CD4-positive, alpha-beta T cell treated with Interleukin-15 for 4 hours (primary cell): ENCODE results near the gene COA1.
"Not testable (repeated sequence)": the region's sequence is repeated elsewhere in the genome, so short reads cannot be mapped to it uniquely, and the experiment has no call there.

Source experiments
- DNase-seq: peaks from one replicate; pipeline ENCODE4 v3.0.0-alpha.2; 2020; ENCODE audit warnings: low spot score

Gene COA1

DNA sequence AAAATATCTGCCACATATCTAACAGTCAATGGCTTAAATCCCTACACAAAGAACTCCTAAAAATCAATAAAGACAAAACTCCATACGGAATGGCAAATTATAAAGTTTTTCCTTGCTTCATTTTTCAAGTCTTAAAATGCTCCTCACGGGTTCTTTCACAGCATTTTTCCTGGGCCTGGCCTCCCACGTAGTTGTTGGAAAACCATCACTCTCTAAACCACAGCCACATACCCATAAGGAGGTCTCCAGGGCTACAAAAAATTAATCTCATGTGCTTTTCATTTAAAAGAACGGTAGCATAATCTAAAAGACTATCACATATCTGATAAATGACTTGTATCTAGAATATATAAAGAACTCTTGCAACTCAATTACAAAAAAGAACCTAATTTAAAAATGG, 2.9 kb downstream of the COA1 start:
- no peak for DNase-seq

DNA sequence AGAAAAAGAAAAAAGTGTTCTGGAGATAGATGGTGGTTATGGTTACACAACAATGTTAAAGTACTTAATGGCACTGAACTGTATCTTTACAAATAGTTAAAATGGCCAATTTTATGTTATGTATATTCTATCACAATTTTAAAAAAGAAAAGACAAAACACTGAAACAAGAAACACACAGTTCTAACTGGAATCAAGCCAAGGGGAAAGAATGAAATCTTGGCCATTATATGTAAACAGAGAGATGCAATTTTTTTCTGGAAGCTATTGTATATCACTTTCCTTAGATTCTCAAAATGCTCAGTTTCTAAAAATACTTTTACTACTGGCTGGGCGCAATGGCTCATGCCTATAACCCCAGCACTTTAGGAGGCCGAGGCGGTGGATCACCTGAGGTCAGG, 4.1 kb downstream of the COA1 start:
- no peak for DNase-seq

DNA sequence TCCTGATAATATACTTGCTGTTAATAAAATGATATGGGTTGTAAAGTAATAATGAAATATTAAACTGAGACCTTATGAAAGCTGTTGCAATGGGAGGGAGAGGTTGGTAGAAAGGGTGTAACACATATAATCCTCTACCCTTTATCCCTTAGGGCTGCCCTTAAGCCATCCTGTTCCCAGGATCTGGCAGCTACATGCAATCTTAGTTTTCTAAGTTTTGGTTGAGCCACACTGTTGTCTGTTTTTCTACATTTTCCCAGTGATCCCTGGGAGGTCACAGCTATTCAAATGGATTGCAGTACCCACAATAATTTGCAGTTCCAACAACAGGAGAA, 6.3 kb downstream of the COA1 start:
- no peak for DNase-seq

DNA sequence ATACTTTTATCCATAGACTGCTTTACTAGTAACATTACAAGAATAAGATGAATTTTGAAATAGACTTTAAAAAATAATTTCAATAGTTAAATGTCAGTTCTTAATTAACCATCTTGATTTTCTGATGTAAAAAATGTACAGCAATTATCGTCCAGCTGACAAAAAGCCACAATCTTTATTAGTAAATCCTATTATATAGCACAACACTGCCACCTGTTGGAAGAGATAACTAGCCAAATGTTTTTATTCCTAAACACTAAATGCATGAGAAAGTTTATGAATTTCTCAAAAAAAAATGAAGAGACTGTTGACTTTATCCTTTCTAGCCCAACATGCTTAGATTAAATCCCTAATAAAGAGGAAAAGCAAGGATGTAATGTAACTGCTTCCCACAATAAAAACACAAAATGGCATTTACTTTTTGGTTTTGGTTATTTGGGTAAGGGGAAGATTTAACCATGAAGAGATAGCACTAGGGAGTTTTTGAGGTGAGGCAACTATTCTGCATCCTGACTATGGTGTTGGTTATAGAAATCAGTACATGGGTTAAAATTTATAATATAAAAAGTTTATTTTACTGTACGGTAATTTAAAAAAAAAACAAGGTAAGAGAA, 8.0 kb downstream of the COA1 start:
- peak; percentile 70 for DNase-seq

DNA sequence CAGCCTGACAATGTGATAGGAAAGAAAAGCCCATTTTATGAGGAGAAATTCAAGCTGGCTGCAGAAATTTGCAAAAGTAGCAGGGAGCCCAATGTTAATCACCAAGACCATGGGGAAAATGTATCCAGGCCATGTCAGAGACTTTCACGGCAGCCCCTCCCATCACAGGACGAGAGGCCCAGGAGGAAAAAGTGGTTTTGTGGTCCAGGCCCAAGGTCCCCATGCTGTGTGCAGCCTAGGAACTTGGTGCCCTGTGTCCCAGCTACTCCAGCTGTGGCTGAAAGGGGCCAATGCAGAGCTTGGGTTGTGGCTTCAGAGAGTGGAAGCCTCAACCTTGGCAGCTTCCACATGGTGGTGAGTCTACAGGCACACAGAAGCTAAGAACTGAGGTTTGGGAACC, 12.7 kb downstream of the COA1 start:
- no peak for DNase-seq

DNA sequence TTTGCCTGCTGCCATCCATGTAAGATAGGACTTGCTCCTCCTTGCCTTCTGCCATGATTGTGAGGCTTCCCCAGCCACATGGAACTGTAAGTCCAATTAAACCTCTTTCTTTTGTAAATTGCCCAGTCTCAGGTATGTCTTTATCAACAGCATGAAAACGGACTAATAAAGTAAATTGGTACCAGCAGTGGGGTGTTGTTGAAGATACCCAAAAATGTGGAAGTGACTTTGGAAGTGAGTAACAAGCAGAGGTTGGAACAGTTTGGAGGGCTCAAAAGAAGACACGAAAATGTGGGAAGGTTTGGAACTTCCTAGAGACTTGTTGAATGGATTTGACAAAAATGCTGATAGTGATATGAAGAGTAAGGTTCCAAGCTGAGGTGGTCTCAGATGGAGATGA, 13.4 kb downstream of the COA1 start:
- DNase-seq: not testable (repeated sequence)

DNA sequence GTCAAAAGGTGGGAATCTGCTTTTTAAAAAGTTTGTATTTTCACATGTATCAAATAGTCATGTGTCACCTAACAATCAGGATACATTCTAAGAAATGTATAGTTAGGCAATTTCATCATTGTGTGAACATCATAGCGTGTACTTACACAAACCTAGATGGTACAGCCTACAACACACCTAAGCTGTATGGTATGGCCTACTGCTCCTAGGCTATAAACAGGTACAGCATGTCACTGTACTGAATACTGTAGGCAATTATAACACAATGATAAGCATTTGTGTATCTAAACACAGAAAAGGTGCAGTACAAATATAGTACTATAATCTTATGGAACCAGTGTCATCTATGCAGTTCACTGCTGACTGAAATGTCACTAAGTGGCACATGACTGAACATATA, 17.8 kb downstream of the COA1 start:
- no peak for DNase-seq

DNA sequence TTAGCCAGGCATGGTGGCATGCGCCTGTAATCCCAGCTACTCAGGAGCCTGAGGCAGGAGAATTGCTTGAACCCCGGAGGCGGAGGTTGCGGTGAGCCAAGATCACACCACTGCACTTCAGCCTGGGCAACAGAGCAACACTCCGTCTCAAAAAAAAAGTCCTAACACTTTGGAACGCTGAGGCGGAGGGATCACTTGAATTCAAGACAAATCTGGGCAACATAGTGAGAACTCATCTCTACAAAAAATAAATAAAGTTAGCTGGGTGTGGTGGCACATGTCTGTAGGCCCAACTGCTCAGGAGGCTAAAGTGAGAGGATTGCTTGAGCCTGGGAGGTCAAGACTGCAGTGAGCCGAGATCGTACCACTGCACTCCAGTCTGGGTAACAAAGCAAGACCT, 21.3 kb downstream of the COA1 start:
- not testable (repeated sequence) for DNase-seq

DNA sequence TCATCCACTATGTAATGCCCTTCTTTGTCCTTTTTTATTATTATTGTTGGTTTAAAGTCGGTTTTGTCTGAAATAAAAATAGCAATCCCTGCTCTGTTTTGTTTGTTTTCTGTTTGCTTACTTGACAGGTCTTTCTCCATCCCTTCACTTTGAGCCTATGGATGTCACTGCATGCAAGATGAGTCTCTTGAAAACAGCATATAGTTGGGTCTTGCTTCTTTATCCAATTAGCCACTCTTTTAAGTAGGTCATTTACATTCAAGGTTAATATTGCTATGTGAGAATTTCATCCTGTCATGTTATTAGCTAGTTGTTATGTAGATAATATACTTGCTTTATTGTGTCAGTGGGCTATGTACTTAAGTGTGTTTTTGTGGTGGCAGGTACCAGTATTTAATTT, 25.8 kb downstream of the COA1 start:
- no peak for DNase-seq

DNA sequence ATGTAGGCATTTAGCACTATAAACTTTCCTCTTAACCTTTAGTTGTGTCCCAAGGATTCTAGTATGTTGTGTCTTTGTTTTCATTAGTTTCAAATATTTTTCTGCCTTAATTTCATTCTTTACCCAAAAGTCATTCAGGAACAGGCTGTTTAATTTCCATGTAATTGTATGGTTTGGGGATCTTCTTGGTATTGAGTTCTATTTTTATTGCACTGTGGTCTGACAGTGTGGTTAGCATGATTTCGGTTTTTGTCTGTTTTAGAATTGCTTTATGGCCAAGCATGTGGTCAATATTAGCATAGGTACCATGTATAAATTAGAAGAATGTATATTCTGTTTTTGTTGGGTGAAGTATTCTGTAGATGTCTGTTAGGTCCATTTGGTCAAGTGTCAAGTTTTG, 26.3 kb downstream of the COA1 start:
- DNase-seq: no peak

DNA sequence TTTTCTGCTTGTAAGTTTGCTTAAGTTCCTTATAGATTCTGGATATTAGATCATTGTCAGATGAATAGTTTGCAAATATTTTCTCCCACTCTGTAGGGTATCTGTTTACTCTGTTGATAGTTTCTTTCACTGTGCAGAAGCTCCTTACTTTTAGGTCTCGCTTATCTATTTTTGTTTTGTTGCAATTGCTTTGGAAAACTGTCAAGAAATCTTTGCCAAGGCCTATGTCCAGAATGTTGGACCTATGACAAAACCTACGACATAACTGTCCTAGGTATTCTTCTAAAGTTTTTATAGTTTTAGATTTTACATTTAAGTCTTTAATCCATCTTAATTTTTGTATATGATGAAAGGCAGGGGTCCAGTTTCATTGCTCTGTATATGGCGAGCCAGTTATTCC, 27.4 kb downstream of the COA1 start:
- no peak for DNase-seq

DNA sequence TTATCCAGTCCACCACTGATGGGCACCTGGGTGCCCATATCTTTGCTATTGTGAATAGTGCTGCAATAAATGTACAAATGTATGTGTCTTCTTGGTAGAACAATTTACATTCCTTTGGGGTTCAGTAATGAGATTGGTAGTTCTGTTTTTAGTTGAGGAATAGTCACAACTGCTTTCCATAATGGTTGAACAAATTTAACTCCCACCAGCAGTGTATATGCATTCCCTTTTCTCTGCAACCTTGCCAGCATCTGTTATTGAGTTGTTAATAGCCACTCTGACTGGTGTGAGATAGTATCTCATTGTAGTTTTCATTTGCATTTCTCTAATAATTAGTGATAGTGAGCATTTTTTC, 27.8 kb downstream of the COA1 start:
- DNase-seq: no peak

DNA sequence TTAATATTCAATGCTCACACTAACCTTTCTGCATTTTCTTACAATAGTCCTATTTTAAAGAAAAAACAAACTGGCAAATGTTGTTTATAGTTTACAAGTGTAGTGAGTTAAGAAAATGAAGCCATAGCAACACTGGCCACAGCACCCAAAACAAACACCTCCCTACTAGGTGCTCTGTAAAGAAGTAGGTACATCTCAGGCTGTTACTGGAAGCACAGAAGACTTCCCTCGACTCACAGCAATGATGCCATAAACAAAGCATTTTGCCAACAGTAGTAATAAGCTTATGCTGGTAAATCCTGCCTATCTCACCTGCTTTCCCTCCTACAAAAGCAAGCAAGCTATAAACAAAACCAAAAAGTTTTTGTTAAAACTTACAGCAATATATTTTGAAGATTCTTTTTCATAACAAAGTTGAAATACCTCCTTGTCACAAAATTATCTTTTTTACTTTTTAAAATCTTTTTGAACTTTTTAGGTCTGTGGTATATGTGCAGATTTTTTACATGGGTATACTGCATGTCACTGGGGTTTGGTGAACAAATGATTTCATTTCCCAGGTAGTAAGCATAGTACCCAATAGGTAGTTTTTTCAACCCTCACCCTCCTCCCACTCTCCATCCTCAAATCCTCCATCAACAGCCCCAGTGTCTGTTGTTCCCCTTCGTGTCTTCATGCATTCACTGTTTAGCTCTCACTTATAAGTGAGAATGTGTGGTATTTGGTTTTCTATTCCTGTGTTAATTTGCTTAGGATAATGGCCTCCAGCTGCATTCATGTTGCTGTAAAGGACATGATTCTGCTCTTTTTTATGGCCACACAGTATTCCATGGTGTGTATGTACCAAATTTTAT, 28.4 kb downstream of the COA1 start:
- no peak for DNase-seq

DNA sequence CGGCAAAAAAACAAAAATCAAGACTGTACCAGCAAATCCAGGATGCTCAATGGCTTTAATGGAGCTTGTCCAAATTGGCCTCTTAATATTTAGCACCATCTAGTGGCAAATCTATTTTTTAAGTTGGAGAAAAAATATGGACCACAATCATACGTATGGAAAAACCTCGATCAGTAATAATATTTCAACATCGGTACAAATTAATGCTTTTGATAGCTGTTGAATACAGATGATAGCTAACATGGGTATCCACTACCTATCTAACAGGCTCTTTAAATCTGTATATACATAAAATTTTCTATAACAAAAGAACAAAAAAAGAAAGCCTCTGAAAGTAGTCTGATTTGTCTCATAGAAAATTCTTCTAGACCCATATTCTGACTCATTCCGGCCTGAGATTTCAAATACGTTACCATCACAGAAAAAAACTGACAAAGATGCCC, 29.2 kb downstream of the COA1 start:
- peak; percentile 73 for DNase-seq

DNA sequence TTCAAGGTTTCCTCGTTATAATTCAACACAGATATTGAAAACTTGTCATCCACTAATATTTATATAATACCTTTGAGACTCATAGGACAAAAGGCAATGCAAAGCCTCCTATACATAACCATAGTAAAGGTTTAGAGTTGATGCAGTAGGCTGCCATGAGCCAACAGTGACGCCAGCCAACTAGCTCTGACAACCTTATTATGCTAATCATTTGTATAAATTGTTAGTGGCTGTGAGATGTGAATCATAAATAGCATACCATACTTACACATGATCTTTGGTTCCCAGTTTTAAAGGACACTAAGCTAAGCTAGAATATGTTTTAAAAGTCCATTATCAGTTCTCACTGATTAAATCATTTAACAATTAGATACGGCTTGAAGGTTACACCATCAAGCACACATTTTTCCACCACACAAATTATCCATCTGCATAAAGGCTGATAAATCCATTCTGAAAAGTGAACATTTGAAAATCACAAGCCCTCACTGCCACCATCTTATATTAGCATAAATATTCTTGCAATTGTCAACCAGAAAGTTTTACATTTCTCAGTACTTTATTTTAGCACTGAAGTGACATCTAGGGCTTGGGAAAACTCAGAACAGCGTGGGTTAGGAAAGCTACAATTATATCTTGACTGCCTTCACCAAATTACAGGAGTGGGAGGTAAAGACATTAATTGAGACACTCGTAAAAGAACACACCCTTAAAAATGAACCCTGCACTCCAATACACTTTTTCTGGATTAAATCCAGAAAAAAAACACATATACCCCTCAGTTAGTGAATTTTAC, 30.7 kb downstream of the COA1 start:
- DNase-seq: no peak

DNA sequence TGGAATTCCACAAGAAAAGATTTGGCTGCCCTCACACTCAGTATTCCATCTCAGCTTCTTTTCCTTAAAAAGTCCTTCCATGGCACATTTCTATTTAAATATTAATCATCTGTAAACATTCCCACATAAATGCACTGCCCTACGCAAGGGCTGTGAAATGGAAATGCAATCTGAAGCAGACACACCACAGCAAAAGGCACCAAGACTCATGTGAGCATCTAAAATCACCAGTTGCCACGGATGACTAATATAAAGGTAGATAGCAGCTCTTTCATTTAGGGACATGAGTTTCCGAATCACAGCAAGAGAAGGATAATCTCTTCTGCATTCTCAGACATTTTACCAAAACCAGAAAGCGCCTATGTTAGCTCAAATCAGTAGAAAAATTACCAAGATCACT, 31.6 kb downstream of the COA1 start:
- DNase-seq: peak; percentile 4

DNA sequence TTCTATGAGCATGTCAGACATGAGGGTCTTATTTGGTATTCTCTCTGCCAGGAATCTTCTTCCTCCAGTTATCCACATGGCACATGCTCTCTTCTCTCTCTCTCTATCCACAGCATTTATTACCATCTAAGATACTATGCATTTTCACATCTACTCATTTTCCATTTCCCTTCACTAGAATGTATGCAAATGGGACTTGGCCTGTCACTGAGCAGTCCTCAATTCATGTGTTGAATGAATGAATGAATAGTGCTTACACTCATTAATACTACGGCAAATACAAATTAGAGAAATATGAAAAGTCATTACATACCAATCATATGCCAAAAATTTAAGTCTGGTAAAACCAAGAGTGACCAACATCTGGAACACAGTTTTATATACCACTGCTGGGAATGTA, 34.0 kb downstream of the COA1 start:
- DNase-seq: no peak

DNA sequence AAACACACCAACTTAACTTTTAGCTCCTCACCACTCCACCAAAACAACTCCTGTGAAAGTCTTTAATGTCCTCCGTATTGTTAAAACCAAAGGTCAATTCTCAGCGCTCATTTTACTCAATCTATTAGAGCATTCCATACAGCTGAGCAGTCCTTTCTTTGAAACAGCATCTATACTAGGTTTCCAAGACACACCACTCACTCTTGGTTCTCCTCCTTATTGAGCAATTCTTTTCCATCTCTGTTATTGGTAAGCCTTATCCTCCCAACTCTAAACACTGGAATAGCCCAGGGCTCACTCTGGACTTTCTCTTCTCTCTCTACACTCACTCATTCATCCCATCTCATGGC, 34.9 kb downstream of the COA1 start:
- DNase-seq: no peak

DNA sequence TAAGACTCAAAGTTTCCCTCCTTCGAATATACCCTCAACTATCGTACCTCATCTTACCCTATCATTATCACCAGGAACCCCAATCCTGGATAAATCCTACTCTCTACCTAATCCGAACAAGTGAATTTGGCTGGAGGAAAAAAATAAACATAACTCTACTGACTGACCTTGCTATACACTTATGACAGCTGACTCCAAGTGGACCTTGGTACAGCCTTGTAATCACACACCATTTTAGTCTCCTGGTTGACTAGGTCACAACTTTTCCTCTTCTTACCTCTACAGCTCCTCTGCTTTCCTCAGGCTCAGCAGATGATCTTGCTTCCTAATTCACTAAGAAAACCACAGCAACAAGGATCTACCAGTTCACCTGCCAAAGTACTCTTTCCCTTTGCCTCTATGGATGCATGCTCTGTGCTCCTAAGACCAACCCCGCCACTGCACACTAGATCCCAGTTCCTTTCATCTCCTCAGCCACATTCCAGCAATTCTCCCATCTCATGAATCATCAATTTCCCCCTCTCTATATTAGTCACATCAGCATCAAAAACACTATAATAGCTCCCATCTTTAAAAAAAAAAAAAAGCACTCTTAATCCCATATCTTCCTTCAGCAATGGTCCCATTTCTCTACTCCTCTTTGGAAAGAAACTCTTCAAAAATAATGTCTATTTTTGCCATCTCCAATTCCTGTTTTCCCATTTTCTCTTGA, 35.5 kb downstream of the COA1 start:
- DNase-seq: no peak

DNA sequence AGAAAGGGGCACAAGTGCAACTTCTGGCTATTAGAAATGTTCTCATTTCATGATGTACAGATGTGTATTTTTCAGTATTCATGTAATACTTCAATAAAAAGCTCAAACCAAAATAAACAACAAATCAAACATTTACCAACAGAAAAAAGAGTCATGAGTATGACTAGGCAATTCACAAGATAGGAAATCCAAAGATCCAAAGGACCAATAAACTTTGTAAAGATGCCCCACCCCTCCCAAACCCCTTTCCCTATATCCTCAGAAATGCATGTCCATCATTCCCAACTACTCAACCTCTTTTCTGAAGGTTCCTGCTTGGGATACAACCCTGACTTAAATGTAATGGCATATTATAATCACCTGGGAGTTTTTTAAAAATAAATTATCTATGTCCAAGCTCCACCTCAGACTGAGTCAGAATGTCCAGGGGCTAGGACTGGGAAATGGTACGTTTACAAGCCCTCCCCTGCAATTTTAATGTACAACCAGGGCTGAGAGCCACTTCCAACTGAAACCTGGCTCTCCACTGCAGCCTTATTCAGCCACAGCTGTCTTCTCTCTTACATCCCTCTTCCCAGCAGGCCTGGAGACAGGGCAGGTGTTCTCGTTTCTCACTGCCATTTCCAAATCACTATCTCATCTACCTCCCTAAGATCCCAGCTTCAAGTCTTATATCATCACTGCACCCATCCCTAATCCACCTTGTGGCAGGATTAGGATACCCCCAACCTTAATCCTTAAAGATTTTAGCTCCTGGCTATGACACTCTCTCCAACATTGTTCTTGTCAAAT, 36.5 kb downstream of the COA1 start:
- DNase-seq: no peak

DNA sequence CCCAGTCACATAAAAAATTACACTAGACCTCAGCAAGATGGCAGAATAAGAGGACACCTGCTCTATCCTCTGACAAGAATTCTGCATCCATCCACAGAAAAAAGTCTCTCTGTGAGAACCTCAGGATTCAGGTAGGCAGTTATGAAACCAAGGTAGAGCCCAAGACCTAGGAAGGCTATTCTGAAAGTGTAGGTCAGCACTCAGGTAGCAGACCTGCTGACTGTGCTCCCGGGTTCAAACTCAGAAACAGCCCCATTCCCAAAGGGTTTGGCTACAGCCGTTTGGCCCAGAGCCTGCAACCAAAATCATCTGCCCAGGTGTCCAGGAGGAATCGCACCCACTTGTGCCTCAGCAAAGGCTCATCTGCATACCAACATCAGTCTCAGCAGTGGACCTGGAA, 37.7 kb downstream of the COA1 start:
- no peak for DNase-seq

DNA sequence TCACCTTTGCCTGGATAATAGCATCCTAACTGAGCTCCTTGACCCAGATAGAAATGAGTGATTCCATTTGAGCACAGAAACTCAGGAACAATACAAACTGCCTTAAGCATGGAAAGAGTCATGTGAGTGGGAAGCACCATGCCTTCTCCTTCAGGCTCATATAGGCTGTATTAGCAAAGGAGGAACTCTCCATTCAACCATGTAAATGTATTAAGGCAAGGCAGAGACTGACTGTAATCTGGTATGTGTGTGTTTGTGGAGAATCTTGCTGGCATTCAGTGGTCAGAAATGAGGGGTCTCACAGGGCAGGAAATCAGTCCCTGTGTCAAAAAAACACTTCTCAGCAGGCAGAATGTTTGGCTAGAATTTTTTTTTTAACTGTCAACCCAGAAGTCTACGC, 40.2 kb downstream of the COA1 start:
- DNase-seq: no peak
